PC-9 (cell line): ENCODE data around the gene NBPF4. TPM values are rescaled to one million over a fixed set of nuclear protein-coding genes. Genes with fewer than 3 reads are reported as not detected.
"Not testable (repeated sequence)": the region's sequence is repeated elsewhere in the genome, so short reads cannot be mapped to it uniquely, and the experiment has no call there.

ENCODE experiments used
- BruUV-seq: library from RNA; stranded (reverse); fragments of 400-500 nt; replicated peaks from 2 replicates; lab custom pipeline; 2021; lab: Mats Ljungman, UMichigan
- CTCF ChIA-PET: fragments of 300-600 bp; sonication (Branson Sonifier 250); formaldehyde crosslinking; loops from one replicate; lab custom pipeline; 2022; ENCODE audit warnings: antibody characterized with exemption; lab: Charles Lee
- POLR2A ChIA-PET: fragments of 300-600 bp; sonication (Branson Sonifier 250); formaldehyde crosslinking; loops from one replicate; lab custom pipeline; 2022; ENCODE audit warnings: antibody characterized with exemption; ENCODE audit not compliant: unreplicated experiment; lab: Charles Lee
- DNase-seq, 2 experiments: peaks; one replicate each; pipeline versions ENCODE4 v3.0.0 to v3.0.0-alpha.2; 2015 to 2022; ENCODE audit warnings: mixed read lengths in 1 of 2
- H2AFZ ChIP-seq: fragments of 200-600 bp; sonication (generic); 2 replicates; pipeline ENCODE4 v1.8.1; 2017; ENCODE audit warnings: antibody characterized with exemption
- H3F3A ChIP-seq: fragments of 200-600 bp; sonication (generic); 2 replicates; pipeline ENCODE4 v1.8.1; 2017; ENCODE audit warnings: antibody characterized with exemption, mild to moderate bottlenecking, low read depth; ENCODE audit not compliant: insufficient read depth
- H3K27ac ChIP-seq: fragments of 200-600 bp; sonication (generic); 2 replicates; pipeline ENCODE4 v1.6.1; 2016; ENCODE audit warnings: mixed run types
- H3K27me3 ChIP-seq: fragments of 200-600 bp; sonication (generic); 2 replicates; pipeline ENCODE4 v1.6.1; 2016; ENCODE audit warnings: low read depth, mixed run types; ENCODE audit not compliant: insufficient read depth
- H3K36me3 ChIP-seq: fragments of 200-600 bp; sonication (generic); 2 replicates; pipeline ENCODE4 v1.6.1; 2016; ENCODE audit warnings: low read depth, mixed run types
- H3K4me1 ChIP-seq: fragments of 200-600 bp; sonication (generic); replicated peaks from 2 replicates; pipeline ENCODE4 v1.6.1; 2016; ENCODE audit warnings: mixed run types; ENCODE audit not compliant: insufficient read depth
- H3K4me2 ChIP-seq: fragments of 200-600 bp; sonication (generic); 2 replicates; pipeline ENCODE4 v1.6.1; 2017; ENCODE audit warnings: mixed run types
- H3K4me3 ChIP-seq: fragments of 200-600 bp; sonication (generic); 2 replicates; pipeline ENCODE4 v1.6.1; 2016; ENCODE audit warnings: mixed run types
- H3K79me2 ChIP-seq: fragments of 200-600 bp; sonication (generic); 2 replicates; pipeline ENCODE4 v1.6.1; 2017; ENCODE audit warnings: low read depth, mixed run types
- H3K9me2 ChIP-seq: fragments of 200-600 bp; sonication (generic); 2 replicates; pipeline ENCODE4 v1.8.1; 2017; ENCODE audit warnings: mild to moderate bottlenecking; ENCODE audit not compliant: insufficient read depth
- H3K9me3 ChIP-seq: fragments of 200-600 bp; sonication (generic); 2 replicates; pipeline ENCODE4 v1.8.1; 2016; ENCODE audit warnings: low read depth; ENCODE audit not compliant: insufficient read depth
- H4K20me1 ChIP-seq: fragments of 200-600 bp; sonication (generic); 2 replicates; pipeline ENCODE4 v1.8.1; 2017; ENCODE audit not compliant: insufficient read depth
- intact Hi-C: fragments of 100-400 bp; cut with micrococcal nuclease; formaldehyde crosslinking; loops from one replicate; pipeline ENCODE4 v1.10.0; 2022; ENCODE audit not compliant: unreplicated experiment
- total RNA-seq: library from RNA; stranded (reverse); gene quantifications from 2 replicates; pipeline ENCODE4 v1.2.3, GENCODE V29; 2021

Gene NBPF4
- total RNA-seq, 1 experiment from 2014 or later: 0.70 TPM

DNA sequence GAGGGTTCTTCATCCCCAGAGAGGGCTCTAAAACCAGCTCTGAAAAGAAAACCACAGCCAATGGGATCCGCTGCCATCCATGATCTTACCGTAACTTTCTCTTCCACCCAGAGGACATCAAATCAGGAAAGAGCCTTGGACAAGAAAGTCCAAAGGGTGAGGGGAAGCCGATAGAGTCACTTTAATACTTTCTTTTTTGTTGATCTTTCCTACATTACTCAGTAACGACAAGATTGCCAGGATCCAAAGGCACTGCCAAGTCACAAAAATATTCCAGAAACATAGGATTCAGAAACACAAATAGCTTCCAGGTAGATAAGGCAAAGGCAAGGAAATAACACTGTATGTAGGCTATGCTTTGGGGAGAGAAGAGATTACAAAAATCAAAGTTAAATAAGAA, 17.0 kb downstream of the NBPF4 start:
- intact Hi-C loops, H3K9me3 ChIP-seq, DNase-seq, POLR2A ChIA-PET, H3K4me2 ChIP-seq, H2AFZ ChIP-seq, H3K4me1 ChIP-seq, H3K9me2 ChIP-seq, H3K79me2 ChIP-seq, H3K36me3 ChIP-seq, BruUV-seq, H3F3A ChIP-seq, H3K4me3 ChIP-seq, H3K27me3 ChIP-seq, H4K20me1 ChIP-seq, H3K27ac ChIP-seq, CTCF ChIA-PET: not testable (repeated sequence)

DNA sequence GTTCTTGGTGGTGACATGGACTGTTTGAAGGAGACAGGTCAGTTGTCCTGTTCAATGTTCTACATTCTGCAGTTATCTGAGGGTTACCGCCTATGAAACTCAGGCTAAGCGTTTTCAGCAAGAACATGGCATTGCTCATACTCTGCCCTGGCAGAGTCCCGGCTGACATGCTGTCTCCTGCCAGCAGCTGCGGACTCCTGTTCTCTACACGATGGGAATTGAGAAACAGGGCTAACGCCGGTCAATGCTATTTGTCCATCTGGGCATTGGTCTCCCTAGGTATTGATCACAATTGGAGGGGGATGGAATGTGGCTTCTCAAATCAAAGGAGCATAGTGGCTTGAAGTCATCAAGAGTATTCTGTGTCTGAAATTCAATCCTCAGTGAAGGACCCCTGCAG, 20.6 kb downstream of the NBPF4 start:
- H3K9me2 ChIP-seq, H3F3A ChIP-seq, H3K4me2 ChIP-seq, H3K79me2 ChIP-seq, H3K4me1 ChIP-seq, CTCF ChIA-PET, BruUV-seq, H3K36me3 ChIP-seq, H3K27me3 ChIP-seq, H4K20me1 ChIP-seq, H2AFZ ChIP-seq, DNase-seq, POLR2A ChIA-PET, H3K27ac ChIP-seq, intact Hi-C loops, H3K4me3 ChIP-seq, H3K9me3 ChIP-seq: not testable (repeated sequence)

DNA sequence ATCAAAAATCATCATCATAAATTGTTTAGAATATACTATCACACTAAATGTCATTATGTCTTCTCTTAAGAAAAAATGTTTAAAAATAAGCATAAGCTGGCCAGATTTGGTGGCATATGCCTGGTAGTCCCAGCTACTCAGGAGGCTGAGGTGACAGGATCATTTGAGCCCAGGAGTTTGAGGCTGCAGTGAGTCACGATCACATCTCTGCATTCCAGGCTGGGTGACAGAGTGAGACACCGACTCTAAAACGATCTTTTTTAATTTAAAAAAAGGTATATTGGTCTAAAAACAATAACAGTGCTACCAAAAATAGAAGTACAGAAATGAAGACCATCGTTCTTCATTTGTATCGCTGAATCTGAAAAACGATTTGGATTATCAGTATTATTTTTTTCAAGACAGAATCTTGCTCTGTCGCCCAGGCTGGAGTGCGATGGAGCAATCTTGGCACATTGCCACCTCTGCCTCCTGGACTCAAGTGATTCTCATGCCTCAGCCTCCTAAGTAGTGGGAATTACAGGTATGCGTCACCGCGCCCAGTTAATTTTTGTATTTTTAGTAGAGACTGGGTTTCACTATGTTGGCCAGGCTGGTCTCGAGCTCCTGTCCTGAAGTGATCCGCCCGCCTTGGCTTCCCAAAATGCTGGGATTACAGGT, 26.2 kb downstream of the NBPF4 start:
- peaks cover 33% of the 10 kb centered on the region for H3K4me1 ChIP-seq
- H2AFZ ChIP-seq, H3K9me3 ChIP-seq, intact Hi-C loops, H4K20me1 ChIP-seq, H3K9me2 ChIP-seq, H3K36me3 ChIP-seq, H3K27me3 ChIP-seq, BruUV-seq, CTCF ChIA-PET, H3K79me2 ChIP-seq, POLR2A ChIA-PET: not testable (repeated sequence)
- DNase-seq: peak; percentile 29 to 41
- peak overlapping the region; percentile 12; the same call in 1 of the 2 replicates for H3K4me3 ChIP-seq
- peak overlapping the region; percentile 92 for H3K27ac ChIP-seq
- H3F3A ChIP-seq: peaks cover 22% of the 10 kb centered on the region
- peak overlapping the region; percentile 70 for H3K4me2 ChIP-seq

DNA sequence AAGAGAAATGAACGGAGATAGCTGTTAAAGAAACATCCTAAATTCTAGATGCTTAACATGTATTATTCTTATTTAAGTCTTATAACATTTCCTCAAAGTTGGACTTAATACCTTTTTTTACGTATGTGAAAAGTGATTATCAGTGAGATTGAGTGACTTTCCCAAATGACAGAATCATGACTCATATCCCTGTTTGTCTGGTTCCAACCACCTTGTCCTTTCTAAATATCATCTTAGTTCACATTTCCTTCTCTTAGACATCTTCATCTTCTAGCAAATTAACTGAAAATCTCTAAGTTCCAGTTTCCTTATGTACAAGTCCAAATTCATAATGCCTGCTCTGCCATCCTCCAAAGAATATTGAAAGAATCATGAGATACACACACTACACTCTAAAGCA, 26.9 kb downstream of the NBPF4 start:
- BruUV-seq, CTCF ChIA-PET, intact Hi-C loops, H3K36me3 ChIP-seq, H3K79me2 ChIP-seq, H4K20me1 ChIP-seq, H3K27me3 ChIP-seq, H3K9me2 ChIP-seq, H3K9me3 ChIP-seq, H2AFZ ChIP-seq: not testable (repeated sequence)
- Histone ChIP-seq H3K27ac (peak overlapping the region; percentile 92), H3K4me2 (peak overlapping the region; percentile 70), H3F3A (peaks cover 22% of the 10 kb centered on the region), H3K4me1 (peaks cover 33% of the 10 kb centered on the region), H3K4me3 (peak overlapping the region; percentile 18; the same call in 1 of the 2 replicates)
- POLR2A ChIA-PET: interaction anchor here (1.2 kb wide), 1 partner anchor 17 kb away, joined by 3 read pairs; the partner anchor contains the start of gene SLC25A24
- DNase-seq: peak in 1 of 2 experiments; percentile 88

DNA sequence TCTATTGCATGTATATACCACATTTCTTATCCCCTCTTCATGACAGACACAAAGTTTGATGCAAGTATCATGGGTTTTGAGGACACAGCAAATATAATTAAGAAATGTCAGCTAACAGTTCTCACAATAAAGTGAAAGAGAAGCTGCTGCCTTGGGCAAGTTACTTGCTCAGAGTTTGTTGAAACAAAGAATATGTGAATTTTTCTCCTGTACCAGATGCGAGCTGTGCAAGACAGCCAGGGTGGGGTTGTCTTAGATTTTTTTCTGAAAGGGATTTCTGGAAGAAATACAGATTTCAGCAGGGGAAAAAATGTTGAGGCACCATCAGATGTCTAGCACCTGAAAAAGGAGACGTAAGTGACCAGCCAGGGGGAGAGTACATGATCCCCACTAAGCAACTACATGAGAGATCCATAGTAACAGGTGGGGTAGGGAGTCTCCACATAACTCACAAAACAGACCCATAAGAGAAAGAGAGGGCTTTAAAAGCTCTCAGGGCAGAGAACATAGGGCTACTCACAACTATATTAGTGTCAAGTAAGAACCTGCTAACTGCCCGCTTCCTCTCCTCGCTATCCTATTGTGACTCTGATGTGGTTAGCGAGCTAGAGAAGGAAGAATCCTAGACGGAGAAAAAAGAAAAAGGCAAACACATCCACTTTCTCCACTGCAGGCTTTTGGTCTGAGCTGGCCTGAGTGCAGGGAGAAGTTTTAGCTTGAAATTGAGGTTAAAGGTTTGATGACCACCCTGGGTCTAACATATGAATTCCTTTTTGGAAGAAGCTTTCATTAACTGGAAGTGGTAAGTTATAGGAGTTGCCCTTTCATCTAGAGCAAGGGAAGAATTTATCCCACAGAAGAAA, 27.6 kb downstream of the NBPF4 start:
- H3K27ac ChIP-seq: peak overlapping the region; percentile 92
- peak overlapping the region; percentile 18; the same call in 1 of the 2 replicates for H3K4me3 ChIP-seq
- CTCF ChIA-PET: interaction anchor here (0.7 kb wide), 2 partner anchors 326 to 345 kb away, joined by 3 read pairs; no protein-coding TSS in a partner anchor

More for the DNA sequence above, 27.6 kb downstream of the NBPF4 start:
- H3K9me2 ChIP-seq, H3K9me3 ChIP-seq, intact Hi-C loops, H3K79me2 ChIP-seq, H4K20me1 ChIP-seq, H3K27me3 ChIP-seq, H3K36me3 ChIP-seq: not testable (repeated sequence)
- peaks cover 22% of the 10 kb centered on the region for H3F3A ChIP-seq
- TSS peak; percentile 47 for BruUV-seq
- H2AFZ ChIP-seq: peak overlapping the region; percentile 34
- POLR2A ChIA-PET: interaction anchor here (1.2 kb wide), 1 partner anchor 16 kb away, joined by 3 read pairs; the partner anchor contains the start of gene SLC25A24
- H3K4me1 ChIP-seq: peaks cover 33% of the 10 kb centered on the region
- peak overlapping the region; percentile 70 for H3K4me2 ChIP-seq
- DNase-seq: peak in 1 of 2 experiments; percentile 34
